GM23338 (cell line): ENCODE measurements around the gene FTCD.

Experiments
- CREB1 ChIP-seq: fragments of 250-450 bp; sonication (Bioruptor Pico); IDR thresholded peaks from 2 replicates; pipeline ENCODE4 v1.5.0; 2020; ENCODE audit warnings: low read depth, mild to moderate bottlenecking, moderate library complexity
- CTCF ChIP-seq, 2 experiments: fragments of 200-600 bp in 1 of 2; sonication (generic) in 1 of 2; conservative IDR thresholded peaks; 2 replicates each; pipeline versions ENCODE4 v1.5.1 to v1.6.1; 2016 to 2017; ENCODE audit warnings: antibody characterized with exemption in 2 of 2, low read depth in 2 of 2, mild to moderate bottlenecking in 2 of 2, moderate library complexity in 1 of 2
- EZH2 ChIP-seq: fragments of 200-600 bp; sonication (generic); IDR thresholded peaks from one replicate; pipeline ENCODE4 v1.8.0; 2017; ENCODE audit warnings: antibody characterized with exemption, mild to moderate bottlenecking, low read depth; ENCODE audit not compliant: unreplicated experiment
- POLR2AphosphoS5 ChIP-seq: IDR thresholded peaks from 2 replicates; pipeline ENCODE4 v1.6.1; 2016; ENCODE audit warnings: antibody characterized with exemption, low read depth
- REST ChIP-seq: IDR thresholded peaks from one replicate; pipeline ENCODE4 v1.6.1; 2018; ENCODE audit warnings: antibody characterized with exemption; ENCODE audit not compliant: unreplicated experiment
- ZNF331 ChIP-seq: fragments of 250-450 bp; sonication (Bioruptor Pico); IDR thresholded peaks from 2 replicates; pipeline ENCODE4 v1.5.0; 2020; ENCODE audit warnings: low read depth, mild to moderate bottlenecking, moderate library complexity

- TF ChIP-seq ZNF331 (CRISPR knock-in tag) (no peak), EZH2 (no peak), CTCF (conservative IDR thresholded peaks at IDR 0.05; ENCODE audit: low read depth in 2 of 2) (no peak), POLR2AphosphoS5 (no peak), CREB1 (no peak), REST (no peak)
Measured at GRCh38 chr21:46131588-46131837, 23.9 kb downstream of the FTCD start.
